GM18502 (cell line): ENCODE measurements around the gene KIRREL3.
A peak's percentile ranks its signal among the peaks of the same experiment; 100 is the strongest.

ENCODE experiments used
- ATAC-seq: cut with Tn5 transposase; IDR thresholded peaks from one replicate; pipeline ENCODE4 v1.9.1; 2021; ENCODE audit warnings: mild to moderate bottlenecking; ENCODE audit not compliant: unreplicated experiment, poor library complexity

KIRREL3 gene

GRCh38 chr11:126423743-126424142 is 576.8 kb downstream of the KIRREL3 start:
- ATAC-seq, result no peak

- no peak for ATAC-seq
Measured at GRCh38 chr11:126423154-126423553, 577.4 kb downstream of the KIRREL3 start.

- no peak for ATAC-seq
Measured at GRCh38 chr11:126422446-126422845, 578.1 kb downstream of the KIRREL3 start.

- ATAC-seq, result no peak
Measured at GRCh38 chr11:126421271-126421671, 579.3 kb downstream of the KIRREL3 start.

- ATAC-seq, result no peak
Measured at GRCh38 chr11:126420698-126421256, 579.8 kb downstream of the KIRREL3 start.

GRCh38 chr11:126419801-126420697 is 580.5 kb downstream of the KIRREL3 start:
- ATAC-seq, result peak; percentile 69

GRCh38 chr11:126418887-126419286 is 581.7 kb downstream of the KIRREL3 start:
- ATAC-seq, result no peak

- ATAC-seq, result no peak
Measured at GRCh38 chr11:126417091-126417862, 583.3 kb downstream of the KIRREL3 start.

- ATAC-seq, result peak; percentile 88
Measured at GRCh38 chr11:126416542-126417090, 584.0 kb downstream of the KIRREL3 start.

GRCh38 chr11:126415669-126416420 is 584.7 kb downstream of the KIRREL3 start:
- no peak for ATAC-seq

- no peak for ATAC-seq
Measured at GRCh38 chr11:126415128-126415527, 585.4 kb downstream of the KIRREL3 start.

GRCh38 chr11:126414615-126415014 is 586.0 kb downstream of the KIRREL3 start:
- ATAC-seq, result no peak

GRCh38 chr11:126413843-126414405 is 586.6 kb downstream of the KIRREL3 start:
- ATAC-seq, result no peak

GRCh38 chr11:126413426-126413825 is 587.1 kb downstream of the KIRREL3 start:
- no peak for ATAC-seq

GRCh38 chr11:126411971-126412381 is 588.6 kb downstream of the KIRREL3 start:
- ATAC-seq, result no peak

GRCh38 chr11:126410649-126411048 is 589.9 kb downstream of the KIRREL3 start:
- ATAC-seq, result no peak

GRCh38 chr11:126409620-126409985 is 591.0 kb downstream of the KIRREL3 start:
- ATAC-seq, result no peak

GRCh38 chr11:126408901-126409619 is 591.5 kb downstream of the KIRREL3 start:
- ATAC-seq, result no peak

- no peak for ATAC-seq
Measured at GRCh38 chr11:126408496-126408895, 592.1 kb downstream of the KIRREL3 start.
